Activated T-cell treated with anti-CD3 and anti-CD28 coated beads for 24 hours (primary cell): Measurements from ENCODE around the gene CYP4F12.

ENCODE experiments used
- DNase-seq: peaks from one replicate; pipeline ENCODE4 v3.0.0-alpha.2; 2020; ENCODE audit warnings: low read depth

Gene CYP4F12

GRCh38 chr19:15714638-15715037, 41.8 kb downstream of the CYP4F12 start:
- DNase-seq = no peak

GRCh38 chr19:15715642-15716041, 42.8 kb downstream of the CYP4F12 start:
- no peak for DNase-seq

GRCh38 chr19:15717809-15718208, 44.9 kb downstream of the CYP4F12 start:
- DNase-seq = no peak

- no peak for DNase-seq
Observed at GRCh38 chr19:15721268-15721667, 48.4 kb downstream of the CYP4F12 start.

- DNase-seq = no peak
Observed at GRCh38 chr19:15722956-15723355, 50.1 kb downstream of the CYP4F12 start.

- no peak for DNase-seq
Observed at GRCh38 chr19:15727724-15728123, 54.8 kb downstream of the CYP4F12 start, which contains the start of gene OR10H2. OR10H2 (plus strand) TSS chr19:15728024; CDS start chr19:15728044, 20 bp downstream.

GRCh38 chr19:15730538-15730937, 57.7 kb downstream of the CYP4F12 start:
- no peak for DNase-seq

- DNase-seq = no peak
Observed at GRCh38 chr19:15732388-15732787, 59.5 kb downstream of the CYP4F12 start.

GRCh38 chr19:15733895-15734294, 61.0 kb downstream of the CYP4F12 start:
- no peak for DNase-seq

GRCh38 chr19:15737722-15738121, 64.8 kb downstream of the CYP4F12 start, which contains the start of gene OR10H3:
OR10H3 (plus strand) TSS chr19:15737985; CDS start chr19:15741393, 3,408 bp downstream.
- no peak for DNase-seq

GRCh38 chr19:15740785-15741184, 67.9 kb downstream of the CYP4F12 start:
- no peak for DNase-seq
